Measurements from ENCODE around the gene BLVRB. TPM values are rescaled to one million over a fixed set of nuclear protein-coding genes. Genes with fewer than 3 reads are reported as not detected.
"Not testable (repeated sequence)": the region's sequence is repeated elsewhere in the genome, so short reads cannot be mapped to it uniquely, and the experiment has no call there.

Gene BLVRB
- polyA plus RNA-seq, 1 donor (not counting 4 experiments of a cell fraction or from before 2014, with no cell fraction given), result 52.5 TPM

- Histone ChIP-seq H3K4me1 (ENCODE audit: control insufficient read depth, extremely low read depth, insufficient read depth, low read length) (peaks cover 27% of the 10 kb centered on the region), H4K20me1 (ENCODE audit: control insufficient read depth, extremely low read depth, insufficient read depth, low read length) (no peaks in the 10 kb centered on the region), H3K79me2 (ENCODE audit: control insufficient read depth, insufficient read depth, low read length) (no peaks in the 10 kb centered on the region), H2AFZ (ENCODE audit: control insufficient read depth, low read length) (peak overlapping the region; percentile 36), H3K9ac (ENCODE audit: control insufficient read depth, extremely low read depth, insufficient read depth, low read length) (peak overlapping the region; percentile 88), H3K4me3 (ENCODE audit: control insufficient read depth in 2 of 3, extremely low read depth in 1 of 3, insufficient read depth in 2 of 3, low read depth in 1 of 3, low read length in 3 of 3) (peak overlapping the region; percentile 82 to 94 (median 84)), H3K9me1 (ENCODE audit: control insufficient read depth, extremely low read depth, insufficient read depth, low read length) (no peaks in the 10 kb centered on the region), H3K36me3 (ENCODE audit: control insufficient read depth in 2 of 2, extremely low read depth in 1 of 2, insufficient read depth in 2 of 2, low read length in 2 of 2) (no peaks in the 10 kb centered on the region), H3K4me2 (ENCODE audit: control insufficient read depth, extremely low read depth, insufficient read depth, low read depth, low read length) (peak overlapping the region; percentile 93), H3K27me3 (ENCODE audit: control insufficient read depth, extremely low read depth, insufficient read depth, low read length) (peaks cover 7% of the 10 kb centered on the region), H3K9me3 (ENCODE audit: control insufficient read depth, low read depth, low read length) (no peaks in the 10 kb centered on the region), H3K27ac (ENCODE audit: control insufficient read depth, insufficient read depth, low read length) (peak overlapping the region; percentile 81)
- FAIRE-seq (peak; percentile 69), DNase-seq (ENCODE audit: low read depth, low spot score) (no peak)
- dilution Hi-C loops (cut with MboI; ENCODE audit: extremely low pct_ligation_motif_present, low sequenced_read_pairs), result no loop called here
- TF ChIP-seq EZH2 (IDR thresholded peaks at IDR 0.05; ENCODE audit: low read length), result no peak
- TF ChIP-seq CTCF (optimal IDR thresholded peaks at IDR 0.05 in 1 of 3, IDR thresholded peaks at IDR 0.05 in 1 of 3, conservative IDR thresholded peaks at IDR 0.05 in 1 of 3; ENCODE audit: extremely low read depth in 1 of 3, insufficient read depth in 2 of 3, low read length in 3 of 3), result peak; percentile 80 to 96 (median 81)
Observed at GRCh38 chr19:40464059-40465024, 1.2 kb downstream of the BLVRB start.

GRCh38 chr19:40463587-40464037 is 1.9 kb downstream of the BLVRB start:
- H4K20me1 ChIP-seq (ENCODE audit: control insufficient read depth, extremely low read depth, insufficient read depth, low read length); DNase-seq (ENCODE audit: low read depth, low spot score); H3K36me3 ChIP-seq (ENCODE audit: control insufficient read depth in 2 of 2, extremely low read depth in 1 of 2, insufficient read depth in 2 of 2, low read length in 2 of 2); H3K9me3 ChIP-seq (ENCODE audit: control insufficient read depth, low read depth, low read length); H3K4me3 ChIP-seq (ENCODE audit: control insufficient read depth in 2 of 3, extremely low read depth in 1 of 3, insufficient read depth in 2 of 3, low read depth in 1 of 3, low read length in 3 of 3); H2AFZ ChIP-seq (ENCODE audit: control insufficient read depth, low read length); FAIRE-seq; dilution Hi-C loops (cut with MboI; ENCODE audit: extremely low pct_ligation_motif_present, low sequenced_read_pairs); H3K9me1 ChIP-seq (ENCODE audit: control insufficient read depth, extremely low read depth, insufficient read depth, low read length); H3K27me3 ChIP-seq (ENCODE audit: control insufficient read depth, extremely low read depth, insufficient read depth, low read length); H3K79me2 ChIP-seq (ENCODE audit: control insufficient read depth, insufficient read depth, low read length); H3K9ac ChIP-seq (ENCODE audit: control insufficient read depth, extremely low read depth, insufficient read depth, low read length); H3K27ac ChIP-seq (ENCODE audit: control insufficient read depth, insufficient read depth, low read length): not testable (repeated sequence)
- peaks cover 27% of the 10 kb centered on the region for H3K4me1 ChIP-seq (ENCODE audit: control insufficient read depth, extremely low read depth, insufficient read depth, low read length)
- H3K4me2 ChIP-seq (ENCODE audit: control insufficient read depth, extremely low read depth, insufficient read depth, low read depth, low read length), result peak overlapping the region; percentile 10
